DND-41 (cell line): Measurements from ENCODE around the gene HGS.

Experiments used
- ATAC-seq: fragments of 200-7000 bp; cut with Tn5 transposase; 3 replicates; pipeline ENCODE4 v1.9.1; 2021; ENCODE audit warnings: low read depth; ENCODE audit not compliant: insufficient read depth
- DNase-seq: peaks from one replicate; pipeline ENCODE4 v3.0.0-alpha.2; 2020
- H2AFZ ChIP-seq: 2 replicates; pipeline ENCODE4 v1.6.0; 2012; ENCODE audit warnings: low read depth, low read length
- H3K27ac ChIP-seq: 2 replicates; pipeline ENCODE4 v1.5.1; 2012; ENCODE audit warnings: low read length, inconsistent platforms
- H3K27me3 ChIP-seq: fragments of 200-600 bp; sonication (generic); 2 replicates; pipeline ENCODE4 v1.6.0; 2012; ENCODE audit warnings: low read length, mild to moderate bottlenecking, inconsistent platforms; ENCODE audit not compliant: insufficient read depth, poor library complexity
- H3K36me3 ChIP-seq: 2 replicates; pipeline ENCODE4 v1.5.1; 2012; ENCODE audit warnings: low read length, inconsistent platforms; ENCODE audit not compliant: insufficient read depth
- H3K4me1 ChIP-seq: 2 replicates; pipeline ENCODE4 v1.5.1; 2012; ENCODE audit warnings: mild to moderate bottlenecking, low read length; ENCODE audit not compliant: insufficient read depth
- H3K4me2 ChIP-seq: 2 replicates; pipeline ENCODE4 v1.6.0; 2012; ENCODE audit warnings: mild to moderate bottlenecking, moderate library complexity, low read length, inconsistent platforms; ENCODE audit not compliant: insufficient read depth
- H3K4me3 ChIP-seq, 2 experiments: fragments of 200-600 bp in 1 of 2; shearing (Covaris generic) in 1 of 2; 2 replicates each; pipeline ENCODE4 v1.5.1; 2012 to 2016; ENCODE audit warnings: inconsistent platforms in 2 of 2, low read length in 2 of 2, mild to moderate bottlenecking in 2 of 2, low read depth in 1 of 2, moderate library complexity in 1 of 2
- H3K79me2 ChIP-seq: 2 replicates; pipeline ENCODE4 v1.6.0; 2012; ENCODE audit warnings: low read length, inconsistent platforms; ENCODE audit not compliant: insufficient read depth
- H3K9ac ChIP-seq: 2 replicates; pipeline ENCODE4 v1.6.0; 2012; ENCODE audit warnings: low read depth, mild to moderate bottlenecking, inconsistent platforms, low read length, moderate library complexity
- H3K9me3 ChIP-seq: 2 replicates; pipeline ENCODE4 v1.5.1; 2012; ENCODE audit warnings: low read length, moderate library complexity, mild to moderate bottlenecking, inconsistent platforms; ENCODE audit not compliant: insufficient read depth, severe bottlenecking
- H4K20me1 ChIP-seq: 2 replicates; pipeline ENCODE4 v1.6.0; 2012; ENCODE audit warnings: low read length; ENCODE audit not compliant: insufficient read depth
- CTCF ChIP-seq: IDR thresholded peaks from 2 replicates; pipeline ENCODE4 v1.5.1; 2012; ENCODE audit warnings: borderline replicate concordance, low read length, moderate library complexity, mild to moderate bottlenecking; ENCODE audit not compliant: poor library complexity, severe bottlenecking; ENCODE audit errors: extremely low read depth
- EZH2 ChIP-seq: IDR thresholded peaks from 3 replicates; pipeline ENCODE4 v1.6.1; 2012; ENCODE audit warnings: borderline replicate concordance, low read depth, mild to moderate bottlenecking, moderate library complexity, low read length, inconsistent platforms; ENCODE audit not compliant: severe bottlenecking

Gene HGS

GRCh38 chr17:81676906-81677305 lies 6.9 kb upstream of the HGS start:
- peaks cover 6% of the 10 kb centered on the region; the same call in 1 of the 2 replicates for H3K4me1 ChIP-seq
- no peak for DNase-seq
- H3K9me3 ChIP-seq, result no peaks in the 10 kb centered on the region
- H3K9ac ChIP-seq, result no peak overlapping the region
- H4K20me1 ChIP-seq, result peaks cover 18% of the 10 kb centered on the region; the same call in 1 of the 2 replicates
- H2AFZ ChIP-seq, result no peak overlapping the region
- H3K4me3 ChIP-seq, result no peak overlapping the region
- H3K79me2 ChIP-seq, result peaks cover 15% of the 10 kb centered on the region
- H3K27me3 ChIP-seq, result no peaks in the 10 kb centered on the region
- H3K36me3 ChIP-seq, result peaks cover 43% of the 10 kb centered on the region
- H3K27ac ChIP-seq, result no peak overlapping the region
- H3K4me2 ChIP-seq, result no peak overlapping the region
- 0 out of 3 replicates have a peak, but pooled peaks have one; percentile 12 for ATAC-seq
- TF ChIP-seq CTCF, result no peak
- no peak for TF ChIP-seq EZH2

- peaks cover 26% of the 10 kb centered on the region for H3K4me1 ChIP-seq
- H3K4me3 ChIP-seq, result no peak overlapping the region
- peaks cover 28% of the 10 kb centered on the region for H3K36me3 ChIP-seq
- no peak for TF ChIP-seq EZH2
- no peak for TF ChIP-seq CTCF
- peaks cover 45% of the 10 kb centered on the region for H3K79me2 ChIP-seq
- peaks cover 22% of the 10 kb centered on the region for H4K20me1 ChIP-seq
- no peak overlapping the region for H3K4me2 ChIP-seq
- DNase-seq (no peak), ATAC-seq (no peak)
- H3K9ac ChIP-seq, result no peak overlapping the region
- H3K27me3 ChIP-seq, result no peaks in the 10 kb centered on the region
- no peak overlapping the region for H2AFZ ChIP-seq
- H3K9me3 ChIP-seq, result no peaks in the 10 kb centered on the region
- no peak overlapping the region for H3K27ac ChIP-seq
Observed at GRCh38 chr17:81680150-81680549, 3.7 kb upstream of the HGS start.

GRCh38 chr17:81681672-81682071 lies 2.1 kb upstream of the HGS start:
- Histone ChIP-seq H3K9me3 (no peaks in the 10 kb centered on the region), H3K27ac (no peak overlapping the region), H3K27me3 (no peaks in the 10 kb centered on the region), H3K4me2 (peak overlapping the region; percentile 79; the same call in 1 of the 2 replicates), H3K4me1 (peaks cover 40% of the 10 kb centered on the region), H3K9ac (no peak overlapping the region; the same call in 1 of the 2 replicates), H4K20me1 (peaks cover 35% of the 10 kb centered on the region), H3K36me3 (peaks cover 39% of the 10 kb centered on the region), H3K4me3 (no peak overlapping the region), H2AFZ (no peak overlapping the region), H3K79me2 (peaks cover 60% of the 10 kb centered on the region)
- ATAC-seq (no peak), DNase-seq (no peak)
- TF ChIP-seq CTCF (no peak), EZH2 (no peak)
